Left ventricle myocardium inferior (tissue), 1 donor: ENCODE data around the gene MYMX. TPM values are rescaled to one million over a fixed set of nuclear protein-coding genes. Genes with fewer than 3 reads are reported as not detected.

Source experiments
- DNase-seq: peaks from one replicate; pipeline ENCODE4 v3.0.0-alpha.2; 2020
- H3K27ac ChIP-seq: fragments of 200-600 bp; replicated peaks from 2 replicates; pipeline ENCODE4 v1.8.0; 2021
- H3K27me3 ChIP-seq: fragments of 200-600 bp; 2 replicates; pipeline ENCODE4 v1.8.0; 2021; ENCODE audit warnings: low read depth
- H3K36me3 ChIP-seq: fragments of 200-600 bp; 2 replicates; pipeline ENCODE4 v1.8.0; 2021
- H3K4me1 ChIP-seq: fragments of 200-600 bp; 2 replicates; pipeline ENCODE4 v1.8.0; 2021
- H3K4me3 ChIP-seq: fragments of 200-600 bp; 2 replicates; pipeline ENCODE4 v1.8.0; 2021; ENCODE audit warnings: mild to moderate bottlenecking, moderate library complexity
- H3K9me3 ChIP-seq: fragments of 200-600 bp; replicated peaks from 2 replicates; pipeline ENCODE4 v1.8.0; 2021
- intact Hi-C: fragments of 100-400 bp; cut with micrococcal nuclease; formaldehyde crosslinking; loops from one replicate; pipeline ENCODE4 v1.11.0; 2022
- total RNA-seq: library from RNA; stranded (reverse); fragmentation: NEBNext Ultra II Directional; extraction: Animal tissue kit (Norgen Biotek cat#: 25700); gene quantifications from one replicate; pipeline ENCODE4 v1.2.1, GENCODE V29; 2021
- TF ChIP-seq, protein P1 (sequence below): fragments of 200-600 bp; IDR thresholded peaks from 2 replicates; pipeline ENCODE4 v1.8.0; 2021; ENCODE audit warnings: antibody characterized with exemption, mild to moderate bottlenecking, borderline replicate concordance
- donor health status: DM: no; HTN: yes; CAD: no; lungs with severe emphysema.

The MYMX gene
- total RNA-seq, 1 donor from 2014 or later: 0.36 TPM

DNA sequence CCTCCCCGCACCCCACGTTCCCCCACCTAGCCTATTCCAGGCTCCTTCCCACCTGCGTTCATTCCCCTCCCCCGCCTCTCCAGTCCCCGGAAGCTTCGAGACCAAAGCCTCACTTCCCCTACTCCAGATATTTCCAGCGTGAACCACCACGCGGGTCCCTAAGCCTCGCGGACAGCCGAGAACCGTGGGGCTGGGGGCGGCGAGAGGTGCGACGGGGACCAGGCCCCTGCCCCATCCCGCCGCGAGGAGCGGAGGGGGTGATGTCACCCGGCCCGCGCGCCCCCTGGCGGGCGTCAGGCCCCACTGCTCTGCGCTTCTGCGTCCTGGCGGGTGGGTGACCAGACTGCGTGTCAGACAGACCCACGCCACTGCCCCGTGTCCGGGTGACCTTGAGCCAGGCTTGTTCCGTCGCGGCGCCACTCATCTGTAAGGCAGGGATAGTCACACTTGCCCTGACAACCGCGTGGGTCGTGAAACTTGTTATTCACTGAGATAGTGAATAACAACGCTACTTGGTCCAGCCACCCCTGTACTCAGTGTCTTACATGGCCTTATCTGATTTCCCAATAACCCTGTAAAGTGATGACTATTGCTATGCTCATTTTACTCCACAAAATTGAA, 21.2 kb downstream of the MYMX start:
- intact Hi-C loops: loop anchor here (2.0 kb wide), 1 partner anchor 65 kb away; no protein-coding TSS in a partner anchor
- peak; percentile 81 for DNase-seq
- Histone ChIP-seq H3K27ac (peak overlapping the region; percentile 98), H3K27me3 (no peaks in the 10 kb centered on the region), H3K9me3 (no peaks in the 10 kb centered on the region), H3K4me3 (peak overlapping the region; percentile 78), H3K4me1 (peaks cover 55% of the 10 kb centered on the region), H3K36me3 (peaks cover 5% of the 10 kb centered on the region)
- TF ChIP-seq, protein P1, sequence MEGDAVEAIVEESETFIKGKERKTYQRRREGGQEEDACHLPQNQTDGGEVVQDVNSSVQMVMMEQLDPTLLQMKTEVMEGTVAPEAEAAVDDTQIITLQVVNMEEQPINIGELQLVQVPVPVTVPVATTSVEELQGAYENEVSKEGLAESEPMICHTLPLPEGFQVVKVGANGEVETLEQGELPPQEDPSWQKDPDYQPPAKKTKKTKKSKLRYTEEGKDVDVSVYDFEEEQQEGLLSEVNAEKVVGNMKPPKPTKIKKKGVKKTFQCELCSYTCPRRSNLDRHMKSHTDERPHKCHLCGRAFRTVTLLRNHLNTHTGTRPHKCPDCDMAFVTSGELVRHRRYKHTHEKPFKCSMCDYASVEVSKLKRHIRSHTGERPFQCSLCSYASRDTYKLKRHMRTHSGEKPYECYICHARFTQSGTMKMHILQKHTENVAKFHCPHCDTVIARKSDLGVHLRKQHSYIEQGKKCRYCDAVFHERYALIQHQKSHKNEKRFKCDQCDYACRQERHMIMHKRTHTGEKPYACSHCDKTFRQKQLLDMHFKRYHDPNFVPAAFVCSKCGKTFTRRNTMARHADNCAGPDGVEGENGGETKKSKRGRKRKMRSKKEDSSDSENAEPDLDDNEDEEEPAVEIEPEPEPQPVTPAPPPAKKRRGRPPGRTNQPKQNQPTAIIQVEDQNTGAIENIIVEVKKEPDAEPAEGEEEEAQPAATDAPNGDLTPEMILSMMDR: peak; percentile 97

DNA sequence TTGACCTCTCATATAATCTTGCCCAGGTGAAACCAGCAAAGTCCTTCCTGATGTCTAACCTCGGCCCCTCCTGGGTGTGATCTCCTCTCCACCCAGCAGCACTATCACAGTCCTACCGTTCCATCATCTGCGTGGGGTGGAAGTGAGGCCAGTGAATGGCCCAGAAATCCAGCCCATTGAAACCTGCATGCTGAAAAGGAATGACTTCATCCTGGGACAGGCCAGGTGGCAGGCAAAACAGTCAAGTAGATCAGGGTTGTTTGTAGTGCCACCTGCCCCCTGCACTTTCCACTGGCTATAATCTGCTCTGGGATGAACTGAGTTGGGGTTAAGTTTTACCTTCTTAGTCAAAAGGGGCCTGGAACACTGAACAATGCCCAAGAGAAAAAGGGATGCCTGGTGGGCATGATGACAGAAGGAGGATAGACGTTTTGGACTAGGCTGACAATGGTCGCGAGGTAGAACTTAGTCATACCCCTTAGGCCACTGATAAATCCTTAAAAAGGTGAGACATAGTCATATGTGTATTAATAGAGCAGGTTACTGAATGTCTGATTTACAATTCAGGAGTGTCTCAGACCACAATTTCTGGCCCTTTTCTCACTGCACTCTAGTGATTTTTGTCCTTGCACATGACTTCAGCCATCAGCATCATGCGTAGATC, 22.1 kb downstream of the MYMX start:
- TF ChIP-seq, protein P1: no peak
- Histone ChIP-seq H3K27me3 (no peaks in the 10 kb centered on the region), H3K27ac (peak overlapping the region; percentile 98), H3K4me3 (no peak overlapping the region), H3K9me3 (no peaks in the 10 kb centered on the region), H3K4me1 (peaks cover 46% of the 10 kb centered on the region), H3K36me3 (no peaks in the 10 kb centered on the region)
- DNase-seq: no peak
- intact Hi-C loops: loop anchor here (2.0 kb wide), 1 partner anchor 66 kb away; no protein-coding TSS in a partner anchor

DNA sequence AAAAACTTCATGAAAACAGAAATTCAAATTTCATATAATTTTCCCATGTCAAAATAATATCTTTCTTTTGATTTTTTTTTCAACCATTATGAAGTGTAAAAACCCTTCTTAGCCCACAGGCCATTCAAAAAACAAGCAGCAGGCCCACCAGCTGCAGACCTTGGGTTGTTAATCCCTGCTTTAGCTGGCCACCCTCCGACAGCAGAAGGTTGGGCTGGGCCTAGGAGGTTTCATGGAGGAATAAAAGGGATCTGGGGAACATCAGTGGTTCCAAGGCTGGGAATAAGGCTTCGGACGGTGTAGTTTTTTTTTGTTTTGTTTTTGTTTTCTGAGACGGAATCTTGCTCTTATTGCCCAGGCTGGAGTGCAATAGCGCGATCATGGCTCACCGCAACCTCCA, 26.6 kb downstream of the MYMX start:
- no peak for DNase-seq
- intact Hi-C loops: no loop called here

DNA sequence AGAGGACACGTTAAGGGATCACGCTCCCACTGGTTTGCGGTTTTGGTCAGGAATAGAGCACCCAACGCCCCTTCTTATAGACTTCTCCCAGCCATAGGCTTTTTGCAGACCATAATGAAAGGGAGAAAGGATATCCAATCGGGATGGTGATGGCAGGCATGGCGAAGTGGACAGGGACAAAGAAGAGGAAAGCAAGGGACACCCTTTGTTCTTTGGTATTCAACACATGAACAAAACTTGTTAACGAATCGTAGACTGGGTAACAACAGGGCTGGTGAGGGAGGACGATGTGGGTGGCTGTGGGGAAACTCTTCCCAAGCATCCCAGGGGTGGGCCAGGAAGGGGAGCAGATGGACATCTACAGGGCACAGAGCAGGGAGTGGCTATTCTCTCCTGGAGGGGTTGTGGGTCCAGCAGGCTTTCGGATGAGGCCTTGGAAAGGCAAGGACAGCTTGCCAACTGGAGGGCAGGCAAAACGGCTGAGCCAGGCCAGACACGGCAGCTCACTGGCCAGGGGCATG, 28.7 kb downstream of the MYMX start:
- peaks cover 50% of the 10 kb centered on the region for H3K4me1 ChIP-seq
- peak overlapping the region; percentile 99 for H3K27ac ChIP-seq
- H3K36me3 ChIP-seq: peaks cover 25% of the 10 kb centered on the region
- peak overlapping the region; percentile 96 for H3K4me3 ChIP-seq
- no peaks in the 10 kb centered on the region for H3K9me3 ChIP-seq
- intact Hi-C loops: no loop called here
- DNase-seq: no peak
- TF ChIP-seq, protein P1: no peak
- H3K27me3 ChIP-seq: no peaks in the 10 kb centered on the region

More for the DNA sequence above, 26.6 kb downstream of the MYMX start:
- Histone ChIP-seq H3K27ac (no peak overlapping the region), H3K4me3 (no peak overlapping the region), H3K4me1 (peaks cover 33% of the 10 kb centered on the region), H3K36me3 (peaks cover 4% of the 10 kb centered on the region), H3K9me3 (no peaks in the 10 kb centered on the region), H3K27me3 (no peaks in the 10 kb centered on the region)
- TF ChIP-seq, protein P1: no peak

DNA sequence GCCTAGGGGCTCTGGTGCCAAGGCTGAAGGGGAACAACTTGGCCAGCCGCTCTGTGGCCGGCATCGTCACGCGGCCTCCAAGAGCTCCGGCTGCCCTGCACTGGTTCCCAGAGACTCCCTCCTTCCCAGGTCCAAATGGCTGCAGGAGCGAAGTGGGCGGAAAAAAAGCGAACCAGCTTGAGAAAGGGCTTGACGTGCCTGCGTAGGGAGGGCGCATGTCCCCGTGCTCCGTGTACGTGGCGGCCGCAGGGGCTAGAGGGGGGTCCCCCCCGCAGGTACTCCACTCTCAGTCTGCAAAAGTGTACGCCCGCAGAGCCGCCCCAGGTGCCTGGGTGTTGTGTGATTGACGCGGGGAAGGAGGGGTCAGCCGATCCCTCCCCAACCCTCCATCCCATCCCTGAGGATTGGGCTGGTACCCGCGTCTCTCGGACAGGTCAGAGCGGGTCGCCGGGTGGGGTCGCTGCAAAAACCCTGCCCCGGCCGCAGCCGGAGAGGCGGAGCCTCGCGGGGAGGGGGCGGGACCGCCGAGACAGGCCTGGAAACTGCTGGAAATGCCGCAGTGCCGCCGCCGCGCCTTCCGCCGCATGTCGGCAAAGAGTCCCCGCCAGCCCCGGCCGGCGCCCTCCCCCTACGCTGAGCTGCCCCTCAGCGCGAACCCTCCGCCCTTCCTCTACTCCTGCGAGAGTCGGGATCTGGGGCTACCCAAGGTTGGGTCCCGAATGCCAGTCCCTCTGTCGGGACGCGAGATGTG, 29.4 kb downstream of the MYMX start:
- TF ChIP-seq, protein P1: peak; percentile 46
- intact Hi-C loops: no loop called here
- H3K27ac ChIP-seq: peak overlapping the region; percentile 99
- no peaks in the 10 kb centered on the region for H3K27me3 ChIP-seq
- no peaks in the 10 kb centered on the region for H3K9me3 ChIP-seq
- peak overlapping the region; percentile 96 for H3K4me3 ChIP-seq
- peak; percentile 95 for DNase-seq
- peaks cover 56% of the 10 kb centered on the region for H3K4me1 ChIP-seq
- peaks cover 32% of the 10 kb centered on the region for H3K36me3 ChIP-seq
